ENCODE results near the gene KIF21A.

The KIF21A gene

DNA sequence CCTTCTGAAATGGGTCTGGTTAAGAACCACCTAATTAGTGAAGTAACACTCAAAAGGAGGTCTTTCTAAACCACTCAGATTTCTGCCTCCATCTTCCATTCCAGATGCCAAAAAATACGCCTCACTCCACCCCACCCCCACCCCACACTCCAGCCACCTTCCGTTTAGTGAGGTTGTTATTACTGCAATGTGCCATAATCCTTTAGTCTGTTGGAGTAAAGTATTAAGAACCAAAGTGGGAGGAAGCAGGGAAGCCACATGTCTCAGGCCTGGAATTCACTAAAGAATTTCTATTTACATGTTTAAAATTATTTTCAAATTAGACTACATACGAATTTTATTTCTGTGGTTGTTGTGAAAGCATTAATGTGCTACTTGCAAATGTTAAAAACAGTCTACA, 7.4 kb downstream of the KIF21A start:
- in situ Hi-C loops (cut with HindIII; ENCODE audit: low sequenced_read_pairs), result no loop called here
- TF ChIP-seq, protein P1, sequence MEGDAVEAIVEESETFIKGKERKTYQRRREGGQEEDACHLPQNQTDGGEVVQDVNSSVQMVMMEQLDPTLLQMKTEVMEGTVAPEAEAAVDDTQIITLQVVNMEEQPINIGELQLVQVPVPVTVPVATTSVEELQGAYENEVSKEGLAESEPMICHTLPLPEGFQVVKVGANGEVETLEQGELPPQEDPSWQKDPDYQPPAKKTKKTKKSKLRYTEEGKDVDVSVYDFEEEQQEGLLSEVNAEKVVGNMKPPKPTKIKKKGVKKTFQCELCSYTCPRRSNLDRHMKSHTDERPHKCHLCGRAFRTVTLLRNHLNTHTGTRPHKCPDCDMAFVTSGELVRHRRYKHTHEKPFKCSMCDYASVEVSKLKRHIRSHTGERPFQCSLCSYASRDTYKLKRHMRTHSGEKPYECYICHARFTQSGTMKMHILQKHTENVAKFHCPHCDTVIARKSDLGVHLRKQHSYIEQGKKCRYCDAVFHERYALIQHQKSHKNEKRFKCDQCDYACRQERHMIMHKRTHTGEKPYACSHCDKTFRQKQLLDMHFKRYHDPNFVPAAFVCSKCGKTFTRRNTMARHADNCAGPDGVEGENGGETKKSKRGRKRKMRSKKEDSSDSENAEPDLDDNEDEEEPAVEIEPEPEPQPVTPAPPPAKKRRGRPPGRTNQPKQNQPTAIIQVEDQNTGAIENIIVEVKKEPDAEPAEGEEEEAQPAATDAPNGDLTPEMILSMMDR (IDR thresholded peaks at IDR 0.05; ENCODE audit: low read depth, low read length, missing control alignments), result no peak
- no peak overlapping the region for H3K4me3 ChIP-seq (ENCODE audit: low read depth, low read length)
- DNase-seq (ENCODE audit: low read depth), result no peak

DNA sequence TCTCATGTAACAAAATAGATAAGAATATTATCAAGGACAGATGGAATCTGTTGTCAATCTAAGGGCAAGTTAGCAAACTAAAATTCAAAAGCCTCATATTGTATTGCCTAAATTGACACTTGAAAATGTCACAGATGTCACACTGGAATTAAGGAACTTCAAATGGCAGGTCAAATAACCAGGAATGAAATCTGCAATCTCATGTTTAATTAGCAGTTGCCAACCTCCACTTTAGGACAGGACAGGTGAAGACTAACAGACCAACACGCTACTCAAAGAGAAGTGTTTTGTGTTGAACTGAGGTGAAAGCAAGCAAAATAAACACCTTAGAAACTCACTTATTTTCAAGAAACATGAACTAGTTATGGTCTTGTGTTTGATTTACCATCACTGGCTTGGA, 11.1 kb downstream of the KIF21A start:
- in situ Hi-C loops (cut with HindIII; ENCODE audit: low sequenced_read_pairs), result no loop called here
- no peak overlapping the region for H3K4me3 ChIP-seq (ENCODE audit: low read depth, low read length)
- TF ChIP-seq, protein P1 (IDR thresholded peaks at IDR 0.05; ENCODE audit: low read depth, low read length, missing control alignments), result no peak
- DNase-seq (ENCODE audit: low read depth), result no peak

DNA sequence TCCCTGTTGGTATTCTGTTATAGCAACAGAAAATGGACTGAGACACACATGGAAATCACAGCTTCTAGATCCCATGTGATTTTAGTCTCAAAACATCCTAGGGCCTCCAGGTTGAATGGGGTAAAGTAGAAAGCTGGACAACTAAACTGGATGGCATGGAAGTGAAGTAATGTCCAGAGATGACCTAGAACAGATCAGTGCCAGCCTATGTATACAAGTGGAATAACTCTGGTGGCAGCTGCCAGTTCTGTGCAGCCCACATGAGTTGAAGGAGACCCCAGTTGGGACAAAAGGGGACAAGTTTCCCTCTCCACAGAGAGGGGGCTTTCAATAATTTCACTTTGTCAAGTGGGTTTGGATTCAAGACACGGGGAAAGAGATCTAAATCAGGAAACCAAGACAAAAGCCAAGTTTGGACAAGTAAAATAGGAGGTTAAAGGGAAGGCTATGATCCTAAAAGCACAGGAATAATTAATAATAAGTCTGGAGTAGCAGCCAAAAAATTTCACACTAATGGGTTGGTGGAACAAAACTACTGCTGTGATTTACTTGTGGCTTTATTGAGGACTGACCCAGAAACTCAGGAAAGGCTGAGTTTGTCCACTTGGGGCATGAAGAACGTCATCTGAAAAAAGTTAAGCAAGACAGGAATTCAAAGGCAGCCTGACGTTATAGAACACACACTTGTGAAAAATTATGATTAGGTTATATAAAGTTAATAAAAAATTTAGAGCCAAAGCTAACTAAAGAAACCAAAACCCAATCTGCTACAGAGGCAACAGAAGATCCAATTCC, 11.7 kb downstream of the KIF21A start:
- DNase-seq (ENCODE audit: low read depth), result no peak
- TF ChIP-seq, protein P1 (IDR thresholded peaks at IDR 0.05; ENCODE audit: low read depth, low read length, missing control alignments), result no peak
- in situ Hi-C loops (cut with HindIII; ENCODE audit: low sequenced_read_pairs), result no loop called here
- H3K4me3 ChIP-seq (ENCODE audit: low read depth, low read length), result no peak overlapping the region

DNA sequence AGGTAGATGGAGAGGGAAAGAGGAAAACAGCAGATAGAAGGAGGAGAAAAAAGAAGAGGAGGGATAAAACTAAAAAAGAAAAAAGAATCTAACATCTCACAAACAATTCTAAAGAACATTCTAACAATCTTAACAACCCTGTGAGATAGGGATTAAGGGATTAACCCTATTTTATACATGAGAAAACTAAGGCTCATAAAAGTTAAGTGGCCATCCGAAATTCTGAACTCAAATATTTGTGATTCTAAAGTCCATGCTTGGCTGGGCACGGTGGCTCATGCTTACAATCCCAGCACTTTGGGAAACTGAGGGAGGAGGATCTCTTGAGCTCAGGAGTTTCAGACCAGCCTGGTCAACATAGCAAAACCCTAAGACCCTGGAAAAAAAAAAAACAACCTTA, 13.1 kb downstream of the KIF21A start:
- TF ChIP-seq, protein P1 (IDR thresholded peaks at IDR 0.05; ENCODE audit: low read depth, low read length, missing control alignments), result no peak
- no peak for DNase-seq (ENCODE audit: low read depth)
- H3K4me3 ChIP-seq (ENCODE audit: low read depth, low read length), result no peak overlapping the region
- in situ Hi-C loops (cut with HindIII; ENCODE audit: low sequenced_read_pairs), result no loop called here

DNA sequence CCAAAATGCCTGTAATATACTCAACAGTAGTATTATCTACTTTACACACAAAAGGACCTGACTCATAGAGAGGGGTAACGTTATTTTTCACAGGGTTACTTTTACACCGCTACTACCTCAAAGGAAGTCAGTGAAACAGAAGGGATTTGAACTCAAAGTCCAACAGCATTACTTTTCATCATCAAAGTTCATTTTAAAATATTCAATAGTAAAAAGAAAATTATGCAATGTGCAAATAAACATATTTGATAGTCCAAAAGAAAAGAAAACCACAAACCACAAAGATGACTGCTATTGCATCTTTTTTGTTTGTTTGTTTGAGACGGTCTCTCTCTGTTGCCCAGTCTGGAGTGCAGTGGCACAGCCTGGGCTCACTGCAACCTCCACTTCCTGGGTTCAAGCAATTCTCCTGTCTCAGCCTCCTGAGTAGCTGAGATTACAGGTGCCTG, 15.5 kb downstream of the KIF21A start:
- TF ChIP-seq, protein P1 (IDR thresholded peaks at IDR 0.05; ENCODE audit: low read depth, low read length, missing control alignments), result no peak
- DNase-seq (ENCODE audit: low read depth), result no peak
- no peak overlapping the region for H3K4me3 ChIP-seq (ENCODE audit: low read depth, low read length)
- in situ Hi-C loops (cut with HindIII; ENCODE audit: low sequenced_read_pairs), result no loop called here

DNA sequence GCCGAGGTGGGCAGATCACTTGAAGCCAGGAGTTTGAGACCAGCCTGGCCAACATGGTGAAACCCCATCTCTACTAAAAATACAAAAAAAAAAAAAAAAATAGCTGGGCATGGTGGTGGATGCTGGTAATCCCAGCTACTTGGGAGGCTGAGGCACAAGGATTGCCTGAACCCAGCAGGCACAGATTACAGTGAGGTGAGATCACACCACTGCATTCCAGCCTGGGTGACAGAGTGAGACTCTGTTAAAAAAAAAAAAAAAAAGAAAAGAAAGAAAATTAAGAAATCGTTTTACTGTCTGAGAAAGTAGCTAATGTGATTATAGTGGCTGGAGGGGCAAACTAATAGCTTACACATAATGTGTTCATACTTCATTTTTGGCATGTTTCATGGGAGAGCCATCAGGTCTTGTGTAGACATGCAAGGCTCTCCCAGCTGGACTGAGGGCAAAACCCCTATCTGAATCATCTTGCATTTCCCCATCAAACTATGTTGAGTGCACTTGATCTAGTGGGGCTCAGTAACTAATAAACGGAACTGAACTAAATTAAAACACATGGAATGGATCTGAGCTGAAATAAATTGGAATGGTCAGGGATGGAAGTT, 16.2 kb downstream of the KIF21A start:
- TF ChIP-seq, protein P1 (IDR thresholded peaks at IDR 0.05; ENCODE audit: low read depth, low read length, missing control alignments), result no peak
- no peak for DNase-seq (ENCODE audit: low read depth)
- no peak overlapping the region for H3K4me3 ChIP-seq (ENCODE audit: low read depth, low read length)
- in situ Hi-C loops (cut with HindIII; ENCODE audit: low sequenced_read_pairs), result no loop called here

Data from astrocyte of the cerebellum (primary cell).